Panc1 (cell line): ENCODE data around the gene ELF3. TPM values are rescaled to one million over a fixed set of nuclear protein-coding genes. Genes with fewer than 3 reads are reported as not detected.

Experiments
- ATAC-seq: fragments of 200-7000 bp; cut with Tn5 transposase; 2 replicates; pipeline ENCODE4 v1.9.1; 2020; ENCODE audit warnings: mild to moderate bottlenecking, moderate library complexity
- BruUV-seq: library from RNA; stranded (reverse); fragments of 400-500 nt; replicated peaks from 2 replicates; lab custom pipeline; 2021; lab: Mats Ljungman, UMichigan
- CTCF ChIA-PET: fragments of 300-600 bp; sonication (Branson Sonifier 250); formaldehyde crosslinking; loops from one replicate; lab custom pipeline; 2022; ENCODE audit warnings: antibody characterized with exemption; lab: Charles Lee
- POLR2A ChIA-PET: fragments of 300-600 bp; sonication (Branson Sonifier 250); formaldehyde crosslinking; loops from one replicate; lab custom pipeline; 2022; ENCODE audit warnings: antibody characterized with exemption; lab: Charles Lee
- DNase-seq: peaks from one replicate; pipeline ENCODE4 v3.0.0-alpha.2; 2010; ENCODE audit warnings: low read depth, low spot score
- H3K27ac ChIP-seq: 2 replicates; pipeline ENCODE4 v1.5.1; 2011; ENCODE audit warnings: mild to moderate bottlenecking, low read length, inconsistent platforms
- H3K27me3 ChIP-seq: fragments of 200-500 bp; sonication (Bioruptor generic); 2 replicates; pipeline ENCODE4 v1.6.0; 2014; ENCODE audit warnings: low read length, inconsistent platforms; ENCODE audit not compliant: control insufficient read depth, insufficient read depth
- H3K36me3 ChIP-seq: fragments of 200-500 bp; sonication (Bioruptor generic); 2 replicates; pipeline ENCODE4 v1.5.1; 2014; ENCODE audit warnings: inconsistent platforms, mild to moderate bottlenecking, low read length, moderate library complexity; ENCODE audit not compliant: control insufficient read depth, insufficient read depth
- H3K4me1 ChIP-seq: 2 replicates; pipeline ENCODE4 v1.5.1; 2011; ENCODE audit warnings: inconsistent platforms, mild to moderate bottlenecking, low read length, moderate library complexity; ENCODE audit not compliant: control insufficient read depth, insufficient read depth
- H3K4me3 ChIP-seq, 2 experiments: 2 replicates each; pipeline ENCODE4 v1.5.1; 2011 to 2012; ENCODE audit warnings: low read depth in 2 of 2, low read length in 2 of 2, mild to moderate bottlenecking in 2 of 2, inconsistent platforms in 1 of 2, moderate library complexity in 1 of 2
- H3K9me3 ChIP-seq: fragments of 200-500 bp; sonication (Bioruptor generic); 2 replicates; pipeline ENCODE4 v1.5.1; 2014; ENCODE audit warnings: low read depth, mild to moderate bottlenecking, inconsistent platforms, low read length, moderate library complexity; ENCODE audit not compliant: control insufficient read depth, insufficient read depth
- POLR2AphosphoS5 ChIP-seq: IDR thresholded peaks from 2 replicates; pipeline ENCODE4 v1.6.1; 2012; ENCODE audit warnings: mild to moderate bottlenecking, low read depth, low read length, moderate library complexity
- SIN3A ChIP-seq: IDR thresholded peaks from 2 replicates; pipeline ENCODE4 v1.6.1; 2012; ENCODE audit warnings: low read depth, mild to moderate bottlenecking, low read length, moderate library complexity, borderline replicate concordance; ENCODE audit not compliant: insufficient read depth
- TCF7L2 ChIP-seq: IDR thresholded peaks from 2 replicates; pipeline ENCODE4 v1.6.1; 2011; ENCODE audit warnings: mild to moderate bottlenecking, low read depth, low read length, inconsistent platforms
- in situ Hi-C: cut with HindIII; loops from 2 replicates; pipeline ENCODE4 v1.10.0; 2016; ENCODE audit warnings: low sequenced_read_pairs, low pct_unique_long_range_greater_than_20kb
- intact Hi-C: fragments of 100-400 bp; cut with micrococcal nuclease; formaldehyde crosslinking; loops from one replicate; pipeline ENCODE4 v1.10.0; 2022; ENCODE audit not compliant: unreplicated experiment
- total RNA-seq: library from RNA; stranded (reverse); gene quantifications from one replicate; pipeline ENCODE4 v1.2.1, GENCODE V29; 2021; ENCODE audit not compliant: unreplicated experiment
- TF ChIP-seq, protein P1 (sequence below), 2 experiments: IDR thresholded peaks; 2 replicates each; pipeline ENCODE4 v1.6.1; 2011 to 2012; ENCODE audit warnings: low read depth in 2 of 2, control low read depth in 1 of 2, low read length in 1 of 2, mild to moderate bottlenecking in 1 of 2, moderate library complexity in 1 of 2; ENCODE audit not compliant: insufficient read depth in 1 of 2
- TF ChIP-seq, protein P2 (sequence below): fragments of 450-650 bp; IDR thresholded peaks from 2 replicates; pipeline ENCODE4 v1.5.1; 2017; ENCODE audit warnings: mild to moderate bottlenecking

Gene ELF3
- total RNA-seq, 1 experiment from 2014 or later, result 126 TPM

DNA sequence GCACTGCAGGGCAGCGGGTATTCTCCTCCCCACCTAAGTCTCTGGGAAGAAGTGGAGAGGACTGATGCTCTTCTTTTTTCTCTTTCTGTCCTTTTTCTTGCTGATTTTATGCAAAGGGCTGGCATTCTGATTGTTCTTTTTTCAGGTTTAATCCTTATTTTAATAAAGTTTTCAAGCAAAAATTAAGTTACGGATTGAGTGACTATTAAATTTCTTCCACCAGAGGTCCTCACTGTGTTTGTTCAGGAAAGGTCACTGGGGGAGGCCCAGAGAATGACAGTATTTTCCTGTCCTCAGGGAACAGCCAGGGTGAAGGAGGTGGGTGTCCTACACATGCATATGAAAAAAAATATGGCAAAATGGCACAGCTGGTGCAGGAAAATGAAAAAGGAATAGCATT is 4.4 kb upstream of the ELF3 start:
- H3K36me3 ChIP-seq, result peaks cover 16% of the 10 kb centered on the region
- DNase-seq (no peak), ATAC-seq (no peak)
- POLR2A ChIA-PET, result no interaction called here
- TF ChIP-seq, protein P1, sequence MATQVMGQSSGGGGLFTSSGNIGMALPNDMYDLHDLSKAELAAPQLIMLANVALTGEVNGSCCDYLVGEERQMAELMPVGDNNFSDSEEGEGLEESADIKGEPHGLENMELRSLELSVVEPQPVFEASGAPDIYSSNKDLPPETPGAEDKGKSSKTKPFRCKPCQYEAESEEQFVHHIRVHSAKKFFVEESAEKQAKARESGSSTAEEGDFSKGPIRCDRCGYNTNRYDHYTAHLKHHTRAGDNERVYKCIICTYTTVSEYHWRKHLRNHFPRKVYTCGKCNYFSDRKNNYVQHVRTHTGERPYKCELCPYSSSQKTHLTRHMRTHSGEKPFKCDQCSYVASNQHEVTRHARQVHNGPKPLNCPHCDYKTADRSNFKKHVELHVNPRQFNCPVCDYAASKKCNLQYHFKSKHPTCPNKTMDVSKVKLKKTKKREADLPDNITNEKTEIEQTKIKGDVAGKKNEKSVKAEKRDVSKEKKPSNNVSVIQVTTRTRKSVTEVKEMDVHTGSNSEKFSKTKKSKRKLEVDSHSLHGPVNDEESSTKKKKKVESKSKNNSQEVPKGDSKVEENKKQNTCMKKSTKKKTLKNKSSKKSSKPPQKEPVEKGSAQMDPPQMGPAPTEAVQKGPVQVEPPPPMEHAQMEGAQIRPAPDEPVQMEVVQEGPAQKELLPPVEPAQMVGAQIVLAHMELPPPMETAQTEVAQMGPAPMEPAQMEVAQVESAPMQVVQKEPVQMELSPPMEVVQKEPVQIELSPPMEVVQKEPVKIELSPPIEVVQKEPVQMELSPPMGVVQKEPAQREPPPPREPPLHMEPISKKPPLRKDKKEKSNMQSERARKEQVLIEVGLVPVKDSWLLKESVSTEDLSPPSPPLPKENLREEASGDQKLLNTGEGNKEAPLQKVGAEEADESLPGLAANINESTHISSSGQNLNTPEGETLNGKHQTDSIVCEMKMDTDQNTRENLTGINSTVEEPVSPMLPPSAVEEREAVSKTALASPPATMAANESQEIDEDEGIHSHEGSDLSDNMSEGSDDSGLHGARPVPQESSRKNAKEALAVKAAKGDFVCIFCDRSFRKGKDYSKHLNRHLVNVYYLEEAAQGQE (IDR thresholded peaks at IDR 0.05; ENCODE audit: insufficient read depth in 1 of 2, low read depth in 2 of 2, low read length in 1 of 2), result no peak
- TF ChIP-seq, protein P2, sequence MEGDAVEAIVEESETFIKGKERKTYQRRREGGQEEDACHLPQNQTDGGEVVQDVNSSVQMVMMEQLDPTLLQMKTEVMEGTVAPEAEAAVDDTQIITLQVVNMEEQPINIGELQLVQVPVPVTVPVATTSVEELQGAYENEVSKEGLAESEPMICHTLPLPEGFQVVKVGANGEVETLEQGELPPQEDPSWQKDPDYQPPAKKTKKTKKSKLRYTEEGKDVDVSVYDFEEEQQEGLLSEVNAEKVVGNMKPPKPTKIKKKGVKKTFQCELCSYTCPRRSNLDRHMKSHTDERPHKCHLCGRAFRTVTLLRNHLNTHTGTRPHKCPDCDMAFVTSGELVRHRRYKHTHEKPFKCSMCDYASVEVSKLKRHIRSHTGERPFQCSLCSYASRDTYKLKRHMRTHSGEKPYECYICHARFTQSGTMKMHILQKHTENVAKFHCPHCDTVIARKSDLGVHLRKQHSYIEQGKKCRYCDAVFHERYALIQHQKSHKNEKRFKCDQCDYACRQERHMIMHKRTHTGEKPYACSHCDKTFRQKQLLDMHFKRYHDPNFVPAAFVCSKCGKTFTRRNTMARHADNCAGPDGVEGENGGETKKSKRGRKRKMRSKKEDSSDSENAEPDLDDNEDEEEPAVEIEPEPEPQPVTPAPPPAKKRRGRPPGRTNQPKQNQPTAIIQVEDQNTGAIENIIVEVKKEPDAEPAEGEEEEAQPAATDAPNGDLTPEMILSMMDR, result peak; percentile 73
- H3K4me3 ChIP-seq, result no peak overlapping the region
- no peaks in the 10 kb centered on the region for H3K27me3 ChIP-seq
- H3K4me1 ChIP-seq, result peaks cover 49% of the 10 kb centered on the region
- no peaks in the 10 kb centered on the region for H3K9me3 ChIP-seq
- in situ Hi-C loops (no loop called here), intact Hi-C loops (no loop called here)
- CTCF ChIA-PET, result interaction anchor here (0.9 to 1.3 kb wide), 2 partner anchors 116 to 516 kb away, joined by 3 read pairs; no protein-coding TSS in a partner anchor
- H3K27ac ChIP-seq, result peak overlapping the region; percentile 45; the same call in 1 of the 2 replicates
- BruUV-seq, result no TSS peak

DNA sequence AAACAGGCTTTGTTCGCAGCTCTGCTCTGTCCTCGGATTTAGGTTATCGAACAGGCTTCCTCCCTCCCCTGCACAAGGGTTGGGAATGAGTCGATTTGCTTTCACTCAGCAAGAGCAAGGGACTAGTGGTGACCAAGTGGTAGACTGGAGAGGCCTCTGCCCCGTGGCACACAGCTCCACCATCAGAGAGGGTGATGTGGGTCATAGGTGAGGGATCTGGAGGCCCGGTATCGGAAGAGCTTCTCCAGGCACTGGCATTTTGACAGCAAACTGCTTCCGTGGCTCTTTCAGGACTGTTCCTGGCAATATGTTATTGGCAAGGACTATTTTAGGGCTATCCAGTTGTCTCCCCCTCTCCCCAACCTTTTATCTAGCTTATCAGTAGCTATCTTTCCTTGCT is 3.1 kb upstream of the ELF3 start:
- Histone ChIP-seq H3K9me3 (no peaks in the 10 kb centered on the region), H3K27ac (peak overlapping the region; percentile 82), H3K4me3 (peak overlapping the region in 1 of 2 experiments; percentile 25; a peak in 2 of 4 replicates), H3K36me3 (peaks cover 14% of the 10 kb centered on the region), H3K4me1 (peaks cover 50% of the 10 kb centered on the region), H3K27me3 (no peaks in the 10 kb centered on the region)
- intact Hi-C loops, result no loop called here
- TF ChIP-seq, protein P2, result no peak
- TF ChIP-seq, protein P1 (IDR thresholded peaks at IDR 0.05; ENCODE audit: insufficient read depth in 1 of 2, low read depth in 2 of 2, low read length in 1 of 2), result no peak
- no peak for TF ChIP-seq SIN3A
- no peak for TF ChIP-seq TCF7L2
- TF ChIP-seq POLR2AphosphoS5, result no peak
- in situ Hi-C loops, result no loop called here
- ATAC-seq (no peak), DNase-seq (no peak)
- POLR2A ChIA-PET, result interaction anchor here (0.5 to 0.7 kb wide), 2 partner anchors 98 to 114 kb away, joined by 3 to 6 read pairs; no protein-coding TSS in a partner anchor
- CTCF ChIA-PET, result interaction anchor here (0.6 to 2.3 kb wide), 9 partner anchors 8 to 174 kb away, joined by 3 to 12 read pairs (median 4); partner anchors contain the start of gene PTPN7
- no TSS peak for BruUV-seq
